Fibroblast of pulmonary artery (primary cell): ENCODE measurements around the gene C11orf97.
A peak's percentile ranks its signal among the peaks of the same experiment; 100 is the strongest.
"Not testable (repeated sequence)": the region's sequence is repeated elsewhere in the genome, so short reads cannot be mapped to it uniquely, and the experiment has no call there.

Experiments used
- DNase-seq: peaks from one replicate; pipeline ENCODE4 v3.0.0-alpha.2; 2010; ENCODE audit warnings: low read depth
- H3K4me3 ChIP-seq: replicated peaks from 2 replicates; pipeline ENCODE4 v1.5.1; 2011; ENCODE audit warnings: low read depth, mild to moderate bottlenecking, control low read depth, low read length, moderate library complexity
- TF ChIP-seq, protein P1 (sequence below): IDR thresholded peaks from 2 replicates; pipeline ENCODE4 v1.5.1; 2011; ENCODE audit warnings: mild to moderate bottlenecking, control low read depth, low read length, inconsistent platforms; ENCODE audit errors: missing control alignments

C11orf97 gene

GRCh38 chr11:94563848-94564467 lies 51.7 kb downstream of the C11orf97 start:
- no peak overlapping the region for H3K4me3 ChIP-seq
- DNase-seq = no peak
- TF ChIP-seq, protein P1, sequence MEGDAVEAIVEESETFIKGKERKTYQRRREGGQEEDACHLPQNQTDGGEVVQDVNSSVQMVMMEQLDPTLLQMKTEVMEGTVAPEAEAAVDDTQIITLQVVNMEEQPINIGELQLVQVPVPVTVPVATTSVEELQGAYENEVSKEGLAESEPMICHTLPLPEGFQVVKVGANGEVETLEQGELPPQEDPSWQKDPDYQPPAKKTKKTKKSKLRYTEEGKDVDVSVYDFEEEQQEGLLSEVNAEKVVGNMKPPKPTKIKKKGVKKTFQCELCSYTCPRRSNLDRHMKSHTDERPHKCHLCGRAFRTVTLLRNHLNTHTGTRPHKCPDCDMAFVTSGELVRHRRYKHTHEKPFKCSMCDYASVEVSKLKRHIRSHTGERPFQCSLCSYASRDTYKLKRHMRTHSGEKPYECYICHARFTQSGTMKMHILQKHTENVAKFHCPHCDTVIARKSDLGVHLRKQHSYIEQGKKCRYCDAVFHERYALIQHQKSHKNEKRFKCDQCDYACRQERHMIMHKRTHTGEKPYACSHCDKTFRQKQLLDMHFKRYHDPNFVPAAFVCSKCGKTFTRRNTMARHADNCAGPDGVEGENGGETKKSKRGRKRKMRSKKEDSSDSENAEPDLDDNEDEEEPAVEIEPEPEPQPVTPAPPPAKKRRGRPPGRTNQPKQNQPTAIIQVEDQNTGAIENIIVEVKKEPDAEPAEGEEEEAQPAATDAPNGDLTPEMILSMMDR = no peak

DNA sequence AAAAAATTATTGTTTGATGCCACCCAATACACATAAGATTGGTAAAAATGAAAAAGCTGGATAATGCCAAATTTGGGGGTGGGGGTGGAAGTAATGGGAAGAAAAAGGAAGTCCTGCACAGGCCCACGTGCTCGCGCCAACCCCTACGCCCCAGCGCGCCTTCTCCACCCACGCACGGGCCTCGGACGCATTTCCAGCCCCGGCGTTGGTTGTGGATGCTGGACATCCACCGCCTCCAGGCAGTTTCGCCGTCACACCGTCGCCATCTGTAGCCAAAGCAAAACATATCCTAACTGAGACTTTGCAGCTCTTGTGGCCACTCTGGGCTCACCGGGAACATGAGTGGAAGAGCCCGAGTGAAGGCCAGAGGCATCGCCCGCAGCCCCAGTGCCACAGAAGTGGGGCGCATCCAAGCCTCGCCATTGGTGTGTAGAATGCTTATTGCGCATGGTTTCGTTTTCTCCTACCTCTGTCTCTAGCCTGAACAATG lies 55.0 kb downstream of the C11orf97 start, which contains the start of gene PIWIL4:
Gene PIWIL4 (plus strand): TSS at position 188 of the 490 bp plus-strand sequence. CDS start 151 bp downstream, at position 339.
- H3K4me3 ChIP-seq = no peak within 1 kb of the TSS
- no peak for DNase-seq
- TF ChIP-seq, protein P1 = no peak

- TF ChIP-seq, protein P1 = no peak
- no peak for DNase-seq
- H3K4me3 ChIP-seq = no peak overlapping the region
Measured at GRCh38 chr11:94568200-94568599, 55.9 kb downstream of the C11orf97 start.

- TF ChIP-seq, protein P1 = no peak
- H3K4me3 ChIP-seq = no peak overlapping the region
- DNase-seq = no peak
Measured at GRCh38 chr11:94568717-94569116, 56.5 kb downstream of the C11orf97 start.

- not testable (repeated sequence) for DNase-seq, H3K4me3 ChIP-seq
Measured at GRCh38 chr11:94572975-94573374, 60.7 kb downstream of the C11orf97 start.

- no peak overlapping the region for H3K4me3 ChIP-seq
- peak; percentile 60 for DNase-seq
- TF ChIP-seq, protein P1 = no peak
Measured at GRCh38 chr11:94574193-94574961, 62.1 kb downstream of the C11orf97 start.

- TF ChIP-seq, protein P1 = no peak
- no peak for DNase-seq
- H3K4me3 ChIP-seq = no peak overlapping the region
Measured at GRCh38 chr11:94576306-94576705, 64.0 kb downstream of the C11orf97 start.
